ENCODE measurements around the gene PTPRD. TPM values are rescaled to one million over a fixed set of nuclear protein-coding genes. Genes with fewer than 3 reads are reported as not detected.

PTPRD gene
- total RNA-seq, 1 experiment from 2014 or later, result 32.5 TPM

GRCh38 chr9:8349376-8349775 lies 2263.4 kb downstream of the PTPRD start:
- TF ChIP-seq, protein P1, sequence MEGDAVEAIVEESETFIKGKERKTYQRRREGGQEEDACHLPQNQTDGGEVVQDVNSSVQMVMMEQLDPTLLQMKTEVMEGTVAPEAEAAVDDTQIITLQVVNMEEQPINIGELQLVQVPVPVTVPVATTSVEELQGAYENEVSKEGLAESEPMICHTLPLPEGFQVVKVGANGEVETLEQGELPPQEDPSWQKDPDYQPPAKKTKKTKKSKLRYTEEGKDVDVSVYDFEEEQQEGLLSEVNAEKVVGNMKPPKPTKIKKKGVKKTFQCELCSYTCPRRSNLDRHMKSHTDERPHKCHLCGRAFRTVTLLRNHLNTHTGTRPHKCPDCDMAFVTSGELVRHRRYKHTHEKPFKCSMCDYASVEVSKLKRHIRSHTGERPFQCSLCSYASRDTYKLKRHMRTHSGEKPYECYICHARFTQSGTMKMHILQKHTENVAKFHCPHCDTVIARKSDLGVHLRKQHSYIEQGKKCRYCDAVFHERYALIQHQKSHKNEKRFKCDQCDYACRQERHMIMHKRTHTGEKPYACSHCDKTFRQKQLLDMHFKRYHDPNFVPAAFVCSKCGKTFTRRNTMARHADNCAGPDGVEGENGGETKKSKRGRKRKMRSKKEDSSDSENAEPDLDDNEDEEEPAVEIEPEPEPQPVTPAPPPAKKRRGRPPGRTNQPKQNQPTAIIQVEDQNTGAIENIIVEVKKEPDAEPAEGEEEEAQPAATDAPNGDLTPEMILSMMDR (conservative IDR thresholded peaks at IDR 0.05), result no peak
- Histone ChIP-seq H2BK5ac (ENCODE audit: insufficient read length, low read length) (no peak overlapping the region), H3K4me1 (ENCODE audit: insufficient read depth, low read length) (no peaks in the 10 kb centered on the region), H3K27ac (ENCODE audit: insufficient read length, low read depth, low read length) (no peak overlapping the region), H3K23ac (ENCODE audit: insufficient read length, low read depth, low read length) (no peak overlapping the region), H3K23me2 (ENCODE audit: insufficient read length, low read depth, low read length, poor library complexity, severe bottlenecking) (no peaks in the 10 kb centered on the region), H3K79me1 (ENCODE audit: insufficient read depth, low read depth, low read length, poor library complexity, severe bottlenecking) (no peaks in the 10 kb centered on the region), H4K91ac (ENCODE audit: insufficient read length, low read depth, low read length) (no peak overlapping the region), H4K8ac (replicated peaks; ENCODE audit: insufficient read length, low read depth, low read length) (no peak overlapping the region), H3K4ac (ENCODE audit: low read depth, low read length) (no peak overlapping the region), H2AK5ac (ENCODE audit: insufficient read length, low read length) (no peak overlapping the region), H4K20me1 (ENCODE audit: control insufficient read depth, insufficient read depth, insufficient read length) (no peaks in the 10 kb centered on the region), H2BK120ac (ENCODE audit: low read depth, low read length, poor library complexity, severe bottlenecking) (no peak overlapping the region), H3K14ac (ENCODE audit: insufficient read depth, low read length) (no peak overlapping the region), H4K5ac (ENCODE audit: insufficient read length, low read depth, low read length) (no peak overlapping the region), H3K56ac (ENCODE audit: insufficient read length, low read depth, low read length) (no peak overlapping the region), H2BK20ac (ENCODE audit: low read depth, low read length, poor library complexity, severe bottlenecking) (no peak overlapping the region), H3K9me3 (ENCODE audit: control insufficient read depth, low read depth, low read length) (no peaks in the 10 kb centered on the region), H2BK15ac (ENCODE audit: low read depth, low read length) (no peak overlapping the region), H3K4me2 (ENCODE audit: insufficient read depth, insufficient read length, low read length) (no peak overlapping the region), H3K18ac (ENCODE audit: insufficient read length, low read depth, low read length) (no peak overlapping the region), H2BK12ac (ENCODE audit: insufficient read length, low read depth, low read length) (no peak overlapping the region), H3K27me3 (ENCODE audit: insufficient read depth, low read length) (no peaks in the 10 kb centered on the region), H3T11ph (ENCODE audit: low read length) (no peak overlapping the region), H3K79me2 (ENCODE audit: insufficient read depth, low read length) (no peaks in the 10 kb centered on the region), H3K9ac (ENCODE audit: extremely low read depth, insufficient read length, low read length) (no peak overlapping the region), H2AFZ (ENCODE audit: low read length) (no peak overlapping the region)
- H3K9me3 Mint-ChIP-seq, result no peaks in the 10 kb centered on the region; a peak in 1 of 5 replicates
- no peak overlapping the region; a peak in 1 of 7 replicates for H3K27ac Mint-ChIP-seq
- DNase-seq, result no peak
- no CpG with 5 or more reads among the region's 2 CpGs for WGBS (ENCODE audit: extremely low coverage, insufficient read length, low lambda C conversion rate)
- H3K36me3 Mint-ChIP-seq (ENCODE audit: insufficient read depth in 1 of 3, low read depth in 3 of 3), result no peaks in the 10 kb centered on the region
- H3K4me3 Mint-ChIP-seq, result no peak overlapping the region
- no peaks in the 10 kb centered on the region for H3K27me3 Mint-ChIP-seq (ENCODE audit: low read depth)
- H3K4me1 Mint-ChIP-seq, result no peaks in the 10 kb centered on the region

Data from H9 (cell line).